ENCODE data around the gene ARHGEF12. TPM values are rescaled to one million over a fixed set of nuclear protein-coding genes. Genes with fewer than 3 reads are reported as not detected.

ARHGEF12 gene
- total RNA-seq, 4 donors from 2014 or later: 99.7 to 135 (median 112) TPM

- Histone ChIP-seq H3K27ac (peak overlapping the region; percentile 61 to 99 (median 78)), H3K9me3 (no peaks in the 10 kb centered on the region), H3K4me1 (peaks cover 0 to 54% (median 6%) of the 10 kb centered on the region in 3 donors), H3K27me3 (no peaks in the 10 kb centered on the region), H3K36me3 (peaks cover 0 to 20% of the 10 kb centered on the region in 2 donors), H3K4me3 (no peak overlapping the region)
- ATAC-seq: no peak
- TF ChIP-seq EP300 (IDR thresholded peaks at IDR 0.05) (no peak), POLR2AphosphoS5 (IDR thresholded peaks at IDR 0.05) (no peak), POLR2A (IDR thresholded peaks at IDR 0.05) (no peak), CTCF (IDR thresholded peaks at IDR 0.05) (no peak)
- WGBS, 2 donors (ENCODE audit: low coverage in 1 of 2): 80 to 100% methylated on average over 1 of the region's 1 CpG
Observed at GRCh38 chr11:120333801-120334200, 2.4 kb upstream of the ARHGEF12 start.

GRCh38 chr11:120334332-120334731, 1.9 kb upstream of the ARHGEF12 start:
- no peak for TF ChIP-seq POLR2A (IDR thresholded peaks at IDR 0.05)
- no peak for TF ChIP-seq POLR2AphosphoS5 (IDR thresholded peaks at IDR 0.05)
- TF ChIP-seq EP300 (IDR thresholded peaks at IDR 0.05): no peak
- no peak for TF ChIP-seq CTCF (IDR thresholded peaks at IDR 0.05)
- WGBS, 2 donors (ENCODE audit: low coverage in 1 of 2): 20 to 33% methylated on average over 1 of the region's 1 CpG
- Histone ChIP-seq H3K4me1 (peaks cover 0 to 59% (median 6%) of the 10 kb centered on the region in 3 donors), H3K27ac (peak overlapping the region; percentile 62 to 99 (median 94)), H3K4me3 (no peak overlapping the region), H3K27me3 (no peaks in the 10 kb centered on the region), H3K36me3 (peaks cover 0 to 20% of the 10 kb centered on the region in 2 donors), H3K9me3 (no peaks in the 10 kb centered on the region)
- ATAC-seq: no peak

- Histone ChIP-seq H3K36me3 (peaks cover 0 to 16% of the 10 kb centered on the region in 2 donors), H3K4me3 (peak overlapping the region; percentile 81 to 89), H3K27me3 (no peaks in the 10 kb centered on the region), H3K4me1 (peaks cover 0 to 66% (median 6%) of the 10 kb centered on the region in 3 donors), H3K9me3 (no peaks in the 10 kb centered on the region), H3K27ac (peak overlapping the region; percentile 87 to 99 (median 94))
- TF ChIP-seq POLR2AphosphoS5 (IDR thresholded peaks at IDR 0.05) (peak; percentile 95), CTCF (IDR thresholded peaks at IDR 0.05) (peak; percentile 40 to 86 (median 73)), POLR2A (IDR thresholded peaks at IDR 0.05) (no peak)
- 0 to 1% methylated on average over 5 to 8 of the region's 8 CpGs for WGBS, 2 donors (ENCODE audit: low coverage in 1 of 2)
- ATAC-seq: peak; percentile 69
Observed at GRCh38 chr11:120334894-120335462, 1.2 kb upstream of the ARHGEF12 start.

- Histone ChIP-seq H3K27me3 (no peaks in the 10 kb centered on the region), H3K9me3 (no peaks in the 10 kb centered on the region), H3K4me3 (peak overlapping the region; percentile 81 to 89), H3K4me1 (peaks cover 0 to 71% (median 12%) of the 10 kb centered on the region in 3 donors), H3K27ac (peak overlapping the region; percentile 87 to 99 (median 94)), H3K36me3 (peaks cover 0 to 10% of the 10 kb centered on the region in 2 donors)
- no peak for TF ChIP-seq POLR2AphosphoS5 (IDR thresholded peaks at IDR 0.05)
- TF ChIP-seq EP300 (IDR thresholded peaks at IDR 0.05): no peak
- TF ChIP-seq CTCF (IDR thresholded peaks at IDR 0.05): no peak
- TF ChIP-seq POLR2A (IDR thresholded peaks at IDR 0.05): no peak
- 0 to 2% methylated on average over 8 to 16 of the region's 19 CpGs for WGBS, 2 donors (ENCODE audit: low coverage in 1 of 2)
- no peak for ATAC-seq
Observed at GRCh38 chr11:120335556-120335907, 681 bp upstream of the ARHGEF12 start.
